GM21825 (cell line): ENCODE measurements around the gene VPS9D1.
"Not testable (repeated sequence)": the region's sequence is repeated elsewhere in the genome, so short reads cannot be mapped to it uniquely, and the experiment has no call there.

Experiments used
- ATAC-seq: cut with Tn5 transposase; IDR thresholded peaks from one replicate; pipeline ENCODE4 v1.9.1; 2021; ENCODE audit warnings: mild to moderate bottlenecking, moderate library complexity; ENCODE audit not compliant: unreplicated experiment

VPS9D1 gene

GRCh38 chr16:89710709-89711564 is 9.8 kb downstream of the VPS9D1 start:
- no peak for ATAC-seq

DNA sequence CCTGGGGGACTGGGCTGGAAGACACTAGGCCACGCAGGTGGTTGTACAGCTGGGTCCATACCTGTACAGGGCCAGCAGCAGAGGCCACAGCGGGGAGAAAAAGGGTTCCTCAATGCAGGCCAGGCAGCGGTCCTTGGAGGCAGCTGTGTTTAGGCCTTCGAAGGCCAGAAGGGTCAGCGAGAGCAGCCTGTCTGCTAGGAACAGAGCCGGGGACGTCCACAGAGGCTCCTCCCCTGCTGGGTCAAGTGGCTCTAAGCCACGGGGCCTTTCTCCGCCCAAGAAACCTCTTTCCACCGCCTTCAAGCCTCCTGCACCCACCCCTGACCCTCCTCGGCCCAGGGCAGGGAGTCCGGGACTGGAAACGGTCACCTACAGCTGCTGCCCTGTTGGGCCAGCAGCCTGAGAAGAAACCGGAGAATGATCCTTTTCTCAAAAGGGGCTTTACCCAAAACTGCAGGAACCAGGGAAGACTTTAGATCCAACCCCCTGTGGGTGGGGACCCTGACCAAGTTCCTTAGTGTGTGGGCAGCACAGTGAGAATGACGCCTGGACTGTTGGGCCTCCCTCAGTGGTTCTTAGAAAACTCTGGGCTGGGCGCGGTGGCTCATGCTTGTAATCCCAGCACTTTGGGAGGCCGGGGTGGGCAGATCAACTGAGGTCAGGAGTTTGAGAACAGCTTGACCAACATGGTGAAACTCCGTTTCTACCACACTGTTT is 10.8 kb downstream of the VPS9D1 start:
- no peak for ATAC-seq

DNA sequence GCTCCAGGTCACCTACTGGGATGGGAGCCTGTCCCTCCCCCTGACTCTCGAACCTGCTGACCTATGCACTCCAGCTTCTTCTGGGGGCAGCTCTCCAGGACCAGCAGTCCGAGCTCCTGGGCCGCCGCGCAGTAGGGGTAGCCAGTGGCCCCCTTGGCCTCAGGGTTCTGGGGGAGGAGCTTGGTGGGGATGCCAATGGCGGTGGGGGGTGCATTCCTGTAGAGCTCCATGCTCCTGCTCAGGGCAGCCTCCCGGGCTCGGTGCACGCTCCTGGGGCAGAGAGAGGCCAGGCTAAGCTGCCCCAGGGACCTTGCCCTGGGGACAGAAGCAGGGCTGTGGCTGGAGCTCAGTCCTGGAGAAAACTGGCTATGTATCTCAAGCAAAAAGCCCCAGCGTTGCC is 11.5 kb downstream of the VPS9D1 start:
- ATAC-seq, result no peak

GRCh38 chr16:89708481-89708931 is 12.2 kb downstream of the VPS9D1 start:
- no peak for ATAC-seq

GRCh38 chr16:89707695-89708094 is 13.0 kb downstream of the VPS9D1 start:
- ATAC-seq, result no peak

DNA sequence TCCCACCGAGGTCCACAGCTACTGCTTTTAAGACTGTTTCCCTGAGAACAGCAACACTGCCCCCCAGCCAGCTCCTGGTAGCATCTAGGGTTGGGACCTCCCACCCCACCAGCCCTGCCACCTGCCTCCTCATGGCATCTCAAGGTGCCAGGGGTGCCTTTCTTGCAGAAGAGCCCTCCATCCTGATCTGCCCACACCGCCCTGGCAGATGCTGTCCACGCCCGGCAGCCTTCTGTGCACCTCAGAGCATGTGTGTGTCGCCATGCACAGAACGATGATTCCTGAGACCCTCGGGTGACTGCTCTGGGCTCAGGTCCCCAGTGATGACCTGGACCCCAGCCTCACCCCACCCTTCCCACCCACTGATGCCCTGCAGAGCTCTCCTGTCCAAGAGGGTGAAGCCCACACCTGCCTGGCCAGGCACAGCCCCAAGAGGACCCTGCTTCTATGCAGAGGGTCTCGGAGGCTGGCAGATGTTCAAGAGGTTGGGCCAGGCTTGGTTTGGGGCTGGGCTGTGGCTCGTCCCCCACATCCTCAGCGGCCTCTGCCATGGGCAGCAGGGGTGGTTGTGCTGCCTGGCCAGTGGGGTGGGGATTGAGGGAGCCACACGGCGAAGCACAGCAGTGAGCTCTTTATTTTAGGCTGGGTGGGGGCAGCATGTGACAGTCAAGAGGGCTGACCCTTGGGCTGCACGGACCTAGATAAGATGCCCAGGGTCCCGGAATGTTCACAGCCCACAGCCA is 14.0 kb downstream of the VPS9D1 start:
- ATAC-seq, result no peak

- ATAC-seq, result no peak
Observed at GRCh38 chr16:89705006-89705405, 15.7 kb downstream of the VPS9D1 start.

GRCh38 chr16:89704281-89704680 is 16.4 kb downstream of the VPS9D1 start:
- ATAC-seq, result no peak

DNA sequence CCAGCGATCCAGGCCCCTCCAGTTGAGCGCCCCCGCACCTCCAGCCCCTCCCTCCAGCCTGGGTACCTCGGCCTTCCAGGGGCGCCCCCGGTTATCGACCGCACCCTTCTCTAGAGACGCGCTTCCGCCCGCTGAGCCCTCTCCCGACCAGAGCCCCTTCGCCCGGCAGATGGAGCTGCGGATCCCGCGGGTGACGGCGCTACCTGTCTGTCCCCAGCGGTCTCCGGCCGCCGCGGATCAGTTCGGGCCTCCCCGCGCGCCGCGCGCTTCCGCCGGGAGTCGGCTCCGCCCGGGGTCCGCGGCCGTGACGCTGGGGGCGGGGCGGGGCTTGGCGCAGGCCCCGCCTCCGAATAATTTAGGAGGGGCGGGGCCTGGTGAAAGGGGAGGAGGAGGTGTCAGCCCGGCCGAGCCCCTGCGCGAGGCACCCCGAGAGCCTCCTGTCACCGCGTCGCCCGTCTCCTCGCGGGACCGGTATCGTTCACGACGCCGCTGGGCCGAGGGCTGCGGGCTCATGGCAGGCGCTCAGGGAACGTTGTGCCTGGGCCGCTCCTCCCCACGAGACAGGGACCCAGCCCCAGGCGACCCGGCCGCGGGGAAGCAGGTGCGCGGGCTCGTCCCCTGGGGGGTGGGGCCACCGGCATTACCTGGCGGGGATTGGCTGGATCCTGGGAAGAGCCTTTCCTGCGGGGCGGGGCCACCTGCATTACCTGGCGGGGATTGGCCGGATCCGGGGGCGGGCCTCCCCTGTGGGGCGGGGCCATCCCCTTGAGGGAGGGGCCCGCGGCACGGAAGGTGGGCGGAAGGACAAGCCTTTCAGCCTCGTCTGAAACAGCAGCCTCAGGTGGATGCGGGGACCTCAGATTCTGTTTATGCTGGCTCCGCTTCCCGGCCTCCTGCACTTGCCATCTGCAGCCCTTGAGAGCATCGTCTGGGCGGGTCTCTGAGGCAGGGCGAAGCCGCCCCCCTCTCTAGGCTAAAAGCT is 19.0 kb downstream of the VPS9D1 start, which contains the start of gene SPATA2L:
SPATA2L (minus strand) TSS at position 281 of the 982 bp plus-strand sequence. CDS start 473 bp downstream, outside the sequence.
- ATAC-seq, result peak; percentile 60

DNA sequence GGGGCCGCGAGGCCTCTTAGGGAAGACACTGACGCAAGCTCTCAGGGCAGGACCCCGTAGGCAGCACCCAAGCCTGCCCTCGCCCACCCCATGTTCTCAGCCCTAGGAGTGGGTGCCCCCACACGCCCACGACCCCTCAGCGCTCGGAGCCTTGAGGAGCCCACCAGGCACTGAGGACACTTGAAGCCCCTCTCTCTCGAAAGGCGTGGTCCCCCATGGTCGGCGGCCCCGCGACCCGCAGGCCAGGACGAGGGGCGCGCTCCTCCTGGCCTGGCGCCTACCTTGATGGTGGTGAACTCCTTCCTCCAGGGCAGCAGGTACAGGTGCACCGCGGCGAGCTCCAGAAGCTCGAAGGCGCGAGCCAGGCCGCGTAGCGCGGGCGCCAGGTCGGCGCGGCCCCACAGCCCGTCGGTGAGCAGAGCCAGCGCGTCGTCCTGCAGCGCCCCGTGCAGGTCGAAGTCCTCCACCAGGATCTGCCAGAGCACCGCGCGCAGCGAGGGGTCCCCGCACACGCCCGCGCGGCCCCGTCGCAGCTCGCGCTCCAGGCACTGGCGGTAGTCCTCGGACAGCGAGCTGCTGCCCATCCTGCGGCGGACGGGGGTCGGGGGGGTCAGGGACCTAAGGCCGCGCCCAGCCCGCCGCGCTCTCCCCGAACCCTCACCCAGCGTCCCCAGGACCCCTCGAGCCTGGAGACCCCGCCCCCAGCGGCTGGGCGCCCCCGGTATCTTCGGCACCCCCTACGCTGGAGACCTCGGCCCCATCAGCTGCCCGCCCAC is 19.9 kb downstream of the VPS9D1 start:
- peak; percentile 11 for ATAC-seq

GRCh38 chr16:89700100-89700648 is 20.5 kb downstream of the VPS9D1 start:
- peak; percentile 39 for ATAC-seq

- ATAC-seq, result not testable (repeated sequence)
Observed at GRCh38 chr16:89699629-89700099, 21.0 kb downstream of the VPS9D1 start.

- ATAC-seq, result not testable (repeated sequence)
Observed at GRCh38 chr16:89698717-89699116, 22.0 kb downstream of the VPS9D1 start.

DNA sequence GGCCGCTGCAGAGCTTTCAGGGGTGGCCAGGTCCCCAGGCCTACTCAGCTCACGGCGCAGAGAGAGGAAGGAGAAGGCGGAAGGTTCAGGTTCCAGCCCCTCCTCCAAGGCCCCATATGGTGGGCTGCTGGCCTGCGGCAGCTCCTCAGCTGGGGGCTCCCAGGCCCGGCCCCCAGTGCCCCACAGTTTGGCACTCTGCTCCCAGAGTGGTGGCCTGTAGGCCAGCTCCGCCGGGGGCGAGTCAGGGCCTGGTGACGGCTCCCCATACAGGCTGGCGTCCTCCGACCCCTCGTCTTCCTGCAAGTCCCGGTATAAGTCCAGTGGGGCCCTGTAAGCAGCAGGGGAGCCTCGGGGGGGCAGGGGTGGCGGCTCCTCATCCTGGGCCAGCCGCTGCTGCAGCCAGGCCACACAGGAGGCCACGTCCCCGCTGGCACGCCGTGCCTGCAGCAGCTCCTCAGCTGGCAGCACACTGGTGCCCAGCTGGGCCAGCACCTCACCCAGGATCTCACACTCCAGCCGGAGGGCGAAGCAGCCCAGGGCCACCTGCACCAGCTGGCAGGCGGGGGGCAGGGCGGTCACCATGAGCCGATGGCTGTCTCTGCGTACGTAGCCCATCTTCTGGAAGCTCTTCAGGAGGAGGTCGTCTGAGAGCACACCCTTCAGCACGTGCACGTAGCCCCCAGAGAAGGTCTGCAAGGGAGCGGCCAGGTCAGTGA is 22.9 kb downstream of the VPS9D1 start:
- ATAC-seq, result no peak

- ATAC-seq, result no peak
Observed at GRCh38 chr16:89697161-89697615, 23.5 kb downstream of the VPS9D1 start.

GRCh38 chr16:89696670-89697128 is 24.0 kb downstream of the VPS9D1 start:
- no peak for ATAC-seq

GRCh38 chr16:89695875-89696669 is 24.6 kb downstream of the VPS9D1 start:
- no peak for ATAC-seq
